ENCODE measurements around the gene DPYSL4. TPM values are rescaled to one million over a fixed set of nuclear protein-coding genes. Genes with fewer than 3 reads are reported as not detected.
A peak's percentile ranks its signal among the peaks of the same experiment; 100 is the strongest.

DPYSL4 gene
- polyA plus RNA-seq, 5 donors = 8.0 to 13.5 (median 12.4) TPM

DNA sequence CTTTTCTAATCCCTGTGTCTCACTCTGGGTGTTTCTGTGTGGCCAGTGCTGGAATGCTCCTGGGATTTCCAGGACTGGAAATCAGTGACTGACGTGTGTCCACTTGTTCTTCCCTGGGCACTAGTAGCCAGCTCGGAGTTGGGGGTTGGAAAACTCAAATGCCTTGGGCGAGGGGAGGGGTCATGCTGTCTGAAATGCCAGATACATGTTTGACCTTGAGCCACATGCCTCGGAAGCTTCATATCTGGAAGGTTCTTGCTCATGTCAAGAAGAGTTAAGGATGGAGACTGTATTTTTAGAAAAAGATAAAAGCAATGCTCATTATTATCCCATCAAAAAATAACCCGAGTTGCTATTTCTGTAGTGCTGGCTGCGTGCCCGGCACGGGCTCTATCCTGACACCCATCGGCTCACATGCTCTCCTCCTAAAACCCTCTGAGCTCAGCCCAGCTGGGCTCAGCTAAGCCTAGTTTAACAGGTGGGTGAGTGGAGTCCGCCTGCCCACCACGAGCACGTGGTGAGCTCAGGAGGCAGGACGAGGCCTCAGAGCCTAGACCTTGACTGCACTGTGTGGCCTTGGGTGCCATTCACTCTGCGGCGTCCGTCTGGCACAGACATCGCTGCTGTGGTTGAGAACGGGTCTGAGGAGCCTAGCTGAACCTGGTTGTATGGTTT, 6.4 kb downstream of the DPYSL4 start:
- DNase-seq = peak; percentile 59 to 61

DNA sequence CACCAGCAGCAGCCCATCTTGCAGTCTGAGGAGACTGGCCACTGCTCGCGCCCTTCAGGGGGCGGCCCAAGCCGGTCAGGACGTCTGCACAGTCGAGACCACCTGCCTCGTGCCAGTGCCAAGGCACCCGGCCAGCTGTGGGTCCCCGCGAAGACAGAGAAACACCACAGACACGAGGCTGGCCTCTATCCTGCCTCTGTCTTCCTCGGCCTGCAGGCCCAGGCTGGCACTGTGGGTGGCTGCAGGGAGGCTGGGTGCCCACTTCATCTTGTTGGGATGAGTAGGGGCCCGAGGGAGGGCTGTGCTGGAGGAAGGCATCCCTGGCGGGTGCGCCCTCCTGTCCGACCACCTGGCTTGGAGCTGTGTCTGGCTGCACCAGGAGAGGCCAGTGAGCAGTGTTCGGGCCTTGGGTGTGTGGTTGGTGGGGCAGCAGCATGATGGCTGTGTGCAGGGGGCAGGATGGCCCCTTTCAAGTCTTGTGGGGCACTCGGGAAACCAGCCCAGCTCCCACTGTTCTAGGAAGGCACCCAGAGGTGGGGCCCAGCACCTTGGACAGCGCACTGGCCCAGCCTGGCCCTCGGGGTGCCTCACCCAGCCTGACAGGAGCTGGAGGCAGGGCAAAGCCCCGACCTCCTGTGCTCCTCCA, 7.3 kb downstream of the DPYSL4 start:
- no peak for DNase-seq

DNA sequence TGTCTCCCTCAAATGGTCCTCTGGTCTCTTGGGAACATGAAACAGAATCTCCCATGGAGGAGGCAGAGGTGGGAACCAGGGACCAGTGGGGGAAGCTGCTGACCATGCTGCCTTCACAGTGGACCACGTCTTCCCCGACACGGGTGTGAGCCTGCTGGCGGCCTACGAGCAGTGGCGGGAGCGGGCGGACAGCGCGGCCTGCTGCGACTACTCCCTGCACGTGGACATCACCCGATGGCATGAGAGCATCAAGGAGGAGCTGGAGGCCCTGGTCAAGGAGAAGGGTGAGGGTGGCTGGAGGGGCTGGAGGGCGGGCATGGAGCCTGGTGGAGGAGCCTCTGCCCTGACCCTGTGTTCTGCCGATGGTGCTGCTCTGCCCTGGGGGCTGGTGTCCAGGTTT, 8.0 kb downstream of the DPYSL4 start:
- no peak for DNase-seq

DNA sequence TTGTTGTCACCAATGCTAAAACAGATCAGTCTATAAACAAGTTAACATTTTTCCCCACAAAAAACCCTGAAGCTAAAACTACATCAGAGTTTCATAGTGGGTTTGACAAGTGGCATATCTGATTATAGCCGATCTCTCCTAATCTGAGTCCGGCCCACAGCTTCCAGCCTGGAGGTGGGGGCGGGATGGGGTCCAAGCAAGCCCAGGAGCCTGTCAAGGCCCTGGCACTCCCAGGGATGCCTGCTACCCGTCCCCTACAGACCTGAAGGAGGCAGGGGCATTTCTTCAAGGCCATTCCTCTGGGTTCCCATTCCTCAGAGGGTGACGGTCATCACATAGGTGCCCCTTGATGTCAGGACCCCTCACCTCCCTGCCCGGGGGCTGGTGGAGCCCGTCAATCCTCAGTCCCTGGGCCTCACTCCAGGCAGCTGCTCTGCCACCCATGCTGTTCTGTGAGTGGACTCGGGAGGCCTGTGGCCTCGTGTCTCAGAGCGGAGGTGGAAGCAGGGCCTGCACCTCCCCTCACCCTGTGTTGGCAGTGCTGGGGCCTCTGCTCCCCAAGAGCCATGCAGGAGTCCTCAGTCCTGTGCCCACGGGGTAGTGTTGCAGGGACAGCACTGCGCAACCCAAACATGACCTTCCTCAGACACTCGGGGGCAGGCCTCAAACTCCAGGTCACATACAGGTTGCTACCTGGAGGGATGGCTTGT, 8.8 kb downstream of the DPYSL4 start:
- no peak for DNase-seq

DNA sequence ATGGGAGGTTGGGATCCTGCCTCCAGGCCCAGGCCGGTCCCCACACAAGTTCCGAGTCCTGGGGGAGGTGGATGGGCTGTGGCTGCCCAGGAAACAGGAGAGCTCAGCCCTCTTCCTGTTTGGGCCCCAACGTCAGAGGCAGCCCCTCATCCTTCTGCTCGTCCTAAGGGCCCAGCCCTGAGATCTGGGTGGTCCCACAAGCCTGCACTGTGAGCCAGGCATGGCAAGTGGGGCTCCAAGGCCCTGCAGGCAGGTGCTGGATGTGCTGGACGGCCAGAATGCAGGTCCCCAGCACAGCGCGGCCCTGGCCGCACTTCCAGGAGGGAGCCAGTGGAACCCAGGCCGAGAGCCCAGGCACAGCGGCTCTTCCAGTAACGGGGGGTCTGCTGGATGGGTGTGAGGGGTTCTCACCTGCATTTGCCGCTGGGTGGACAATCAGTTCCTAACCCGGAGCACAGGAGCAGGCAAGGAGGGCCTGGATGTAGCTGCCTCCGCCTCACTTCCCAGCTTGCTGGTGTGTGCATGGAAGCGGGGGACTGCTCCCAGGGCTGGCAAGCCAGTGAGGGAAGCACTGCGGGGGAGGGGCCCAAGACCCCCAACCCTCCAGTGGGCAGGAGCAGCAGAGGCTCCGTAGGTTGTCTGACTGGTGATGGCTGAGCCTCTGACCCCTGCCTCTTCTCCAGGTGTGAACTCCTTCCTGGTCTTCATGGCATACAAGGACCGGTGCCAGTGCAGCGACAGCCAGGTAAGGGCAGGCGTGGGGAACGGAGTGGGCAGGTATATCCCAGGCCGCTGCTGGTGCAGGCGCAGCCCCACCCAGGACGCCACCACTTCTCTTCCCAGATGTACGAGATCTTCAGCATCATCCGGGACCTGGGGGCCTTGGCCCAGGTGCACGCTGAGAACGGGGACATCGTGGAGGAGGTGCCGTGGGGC, 9.7 kb downstream of the DPYSL4 start:
- no peak for DNase-seq

DNA sequence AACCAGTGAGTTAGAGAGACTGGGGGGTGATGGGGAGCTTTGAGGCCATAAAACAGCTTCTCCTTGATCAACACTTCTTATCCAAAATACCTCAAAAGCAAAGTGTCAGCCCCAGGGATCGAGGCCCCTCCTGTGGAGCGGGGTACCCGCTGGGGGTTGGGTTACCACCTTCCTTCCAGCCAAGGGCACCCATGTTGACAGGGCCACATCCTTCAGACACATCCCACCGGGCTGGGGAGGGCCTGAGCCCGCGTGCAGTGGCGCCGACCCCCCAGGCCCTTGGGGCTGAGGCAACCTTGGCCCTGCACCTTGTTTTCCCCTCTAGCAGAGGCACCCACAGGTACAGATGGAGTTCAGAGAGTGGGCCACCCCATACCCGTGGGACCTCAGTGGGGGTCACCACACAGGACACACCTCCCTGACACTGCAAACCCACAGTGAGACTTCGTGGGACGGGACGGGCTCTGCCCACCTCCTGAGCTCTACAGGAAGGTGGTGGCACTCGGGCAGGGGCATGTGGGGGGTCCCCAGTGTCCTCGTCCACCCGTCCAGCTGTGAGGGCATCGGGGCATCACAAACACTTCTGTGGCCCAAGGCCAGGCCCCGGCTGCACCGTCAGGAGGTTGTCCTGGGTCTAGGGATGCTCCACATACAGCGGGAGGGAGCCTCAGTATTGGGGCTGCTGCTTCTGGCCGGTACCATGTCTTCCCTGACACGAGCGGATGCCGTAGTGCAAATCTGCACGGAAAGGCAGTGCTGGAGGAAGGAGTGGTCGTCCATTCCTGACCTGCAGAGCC, 10.7 kb downstream of the DPYSL4 start:
- no peak for DNase-seq

DNA sequence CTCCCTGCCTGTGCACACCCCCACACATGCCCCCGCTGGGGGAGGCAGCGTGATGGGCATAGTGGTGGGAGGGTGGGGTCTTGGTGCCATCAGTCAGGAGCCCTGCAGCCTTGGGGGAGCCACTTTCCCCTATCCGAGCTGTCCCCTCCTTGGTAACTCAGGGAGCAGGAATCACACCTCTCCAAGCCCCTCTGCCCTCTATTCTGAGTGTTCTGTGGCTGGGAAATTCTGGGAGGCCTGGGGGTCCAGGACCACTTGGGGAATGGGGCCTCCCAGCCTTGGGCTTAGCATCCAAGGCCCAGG, 11.3 kb downstream of the DPYSL4 start:
- no peak for DNase-seq

DNA sequence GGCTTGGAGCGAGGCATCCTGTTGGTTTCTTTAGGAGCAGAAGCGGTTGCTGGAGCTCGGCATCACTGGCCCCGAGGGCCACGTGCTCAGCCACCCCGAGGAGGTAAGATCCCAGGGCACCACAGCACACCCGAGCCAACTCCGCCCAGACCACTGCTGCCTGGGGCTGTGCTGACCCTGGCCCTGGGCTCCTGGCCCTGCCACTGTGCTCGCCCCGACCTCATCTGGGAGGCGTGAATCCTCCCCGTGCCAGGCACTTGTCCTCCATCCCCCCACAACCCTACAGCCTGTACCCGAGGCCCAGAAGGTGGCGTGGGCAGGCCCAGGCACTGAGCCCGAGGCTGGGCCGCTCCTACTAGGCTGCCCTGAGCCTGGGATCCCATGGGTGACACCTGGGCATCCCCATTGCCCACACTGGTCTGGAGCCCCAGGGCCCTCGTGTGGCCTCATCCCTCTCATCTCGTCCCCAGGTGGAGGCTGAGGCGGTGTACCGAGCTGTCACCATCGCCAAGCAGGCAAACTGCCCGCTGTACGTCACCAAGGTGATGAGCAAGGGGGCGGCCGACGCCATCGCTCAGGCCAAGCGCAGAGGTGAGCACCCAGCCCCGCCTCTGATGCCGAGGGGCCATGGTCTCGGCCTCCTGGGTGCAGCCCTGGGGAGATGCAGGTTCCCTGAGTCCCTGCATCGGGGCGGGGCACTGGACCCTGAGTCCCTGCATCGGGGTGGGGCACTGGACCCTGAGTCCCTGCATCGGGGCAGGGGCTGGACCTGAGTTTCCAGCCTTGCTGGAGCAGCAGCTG, 11.8 kb downstream of the DPYSL4 start:
- no peak for DNase-seq

DNA sequence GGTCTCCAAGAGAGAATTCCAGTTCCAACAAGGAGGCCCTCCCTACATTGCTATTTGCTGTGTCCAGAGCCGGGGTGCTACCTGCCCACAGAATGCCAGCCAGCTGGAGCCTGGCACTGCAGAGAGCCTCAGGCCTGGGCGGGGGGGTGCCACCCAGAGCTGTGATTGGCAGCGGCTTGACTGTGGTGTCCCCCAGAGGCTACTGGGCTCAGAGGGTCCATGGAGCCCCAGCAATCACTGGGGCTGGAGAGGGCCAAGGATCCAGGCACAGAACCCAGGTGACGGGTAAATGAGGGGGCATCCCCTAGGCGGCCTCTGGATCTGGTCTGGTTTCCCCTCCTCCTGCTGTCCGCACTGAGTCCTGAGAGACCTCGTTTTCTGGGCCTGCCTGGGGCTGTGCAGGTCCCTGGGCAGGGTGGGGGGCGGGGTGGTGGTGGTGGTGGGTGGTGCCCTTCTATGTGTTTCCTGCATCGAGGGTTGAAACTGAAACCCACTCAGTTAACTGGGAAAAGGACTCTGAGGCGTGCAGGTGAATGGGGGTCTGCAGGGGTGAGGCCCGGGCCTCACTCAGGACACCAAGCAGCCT, 12.6 kb downstream of the DPYSL4 start:
- no peak for DNase-seq

DNA sequence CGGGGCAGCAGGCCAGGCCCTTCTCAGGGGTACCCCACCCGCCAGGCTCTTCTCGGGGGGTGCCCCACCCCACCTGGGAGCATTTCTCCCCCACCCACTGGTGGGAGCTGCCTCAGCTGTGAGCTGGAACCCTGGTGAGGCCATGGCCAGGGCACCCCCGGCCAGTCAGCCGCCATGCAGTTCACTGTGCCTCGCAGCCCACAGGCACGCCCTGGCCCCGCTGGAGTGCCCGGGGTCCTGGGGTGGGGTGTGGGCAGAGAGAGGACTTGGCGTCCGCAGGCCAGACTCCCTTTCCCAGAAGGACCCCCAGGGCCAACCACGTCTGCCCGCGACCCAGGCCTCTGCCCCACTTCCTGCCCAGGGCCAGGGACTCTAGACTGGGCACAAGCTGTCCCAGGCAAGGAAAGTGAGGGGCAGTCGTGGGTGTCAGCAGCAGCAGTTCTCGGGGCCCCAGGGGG, 13.1 kb downstream of the DPYSL4 start:
- no peak for DNase-seq

DNA sequence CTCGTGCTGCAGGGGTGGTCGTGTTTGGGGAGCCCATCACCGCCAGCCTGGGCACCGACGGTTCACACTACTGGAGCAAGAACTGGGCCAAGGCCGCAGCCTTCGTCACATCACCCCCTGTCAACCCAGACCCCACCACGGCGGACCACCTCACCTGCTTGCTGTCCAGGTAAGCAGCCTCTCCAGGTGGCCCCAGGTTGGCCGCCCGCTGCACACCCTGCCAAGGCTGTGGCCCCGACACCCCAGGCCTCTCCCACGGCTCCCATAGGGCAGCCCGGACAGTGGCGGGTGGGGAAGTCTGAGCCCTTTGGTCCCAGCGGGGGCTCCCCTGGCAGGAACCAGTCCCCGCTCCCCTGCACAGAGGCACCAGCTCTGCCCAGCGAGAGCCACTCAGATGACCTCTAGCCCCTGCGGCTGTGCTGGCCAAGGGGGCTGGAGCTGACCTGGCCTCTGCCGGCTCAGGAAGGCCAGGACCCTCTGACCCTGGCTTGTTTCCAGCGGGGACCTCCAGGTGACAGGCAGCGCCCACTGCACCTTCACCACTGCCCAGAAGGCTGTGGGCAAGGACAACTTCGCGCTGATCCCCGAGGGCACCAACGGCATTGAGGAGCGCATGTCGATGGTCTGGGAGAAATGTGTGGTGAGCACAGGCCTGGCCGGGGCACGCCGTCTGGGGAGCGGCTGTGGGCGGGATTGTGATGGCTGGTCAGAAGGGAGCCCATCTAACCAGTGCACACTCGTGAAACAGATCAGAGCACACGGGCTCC, 13.8 kb downstream of the DPYSL4 start:
- DNase-seq = no peak

DNA sequence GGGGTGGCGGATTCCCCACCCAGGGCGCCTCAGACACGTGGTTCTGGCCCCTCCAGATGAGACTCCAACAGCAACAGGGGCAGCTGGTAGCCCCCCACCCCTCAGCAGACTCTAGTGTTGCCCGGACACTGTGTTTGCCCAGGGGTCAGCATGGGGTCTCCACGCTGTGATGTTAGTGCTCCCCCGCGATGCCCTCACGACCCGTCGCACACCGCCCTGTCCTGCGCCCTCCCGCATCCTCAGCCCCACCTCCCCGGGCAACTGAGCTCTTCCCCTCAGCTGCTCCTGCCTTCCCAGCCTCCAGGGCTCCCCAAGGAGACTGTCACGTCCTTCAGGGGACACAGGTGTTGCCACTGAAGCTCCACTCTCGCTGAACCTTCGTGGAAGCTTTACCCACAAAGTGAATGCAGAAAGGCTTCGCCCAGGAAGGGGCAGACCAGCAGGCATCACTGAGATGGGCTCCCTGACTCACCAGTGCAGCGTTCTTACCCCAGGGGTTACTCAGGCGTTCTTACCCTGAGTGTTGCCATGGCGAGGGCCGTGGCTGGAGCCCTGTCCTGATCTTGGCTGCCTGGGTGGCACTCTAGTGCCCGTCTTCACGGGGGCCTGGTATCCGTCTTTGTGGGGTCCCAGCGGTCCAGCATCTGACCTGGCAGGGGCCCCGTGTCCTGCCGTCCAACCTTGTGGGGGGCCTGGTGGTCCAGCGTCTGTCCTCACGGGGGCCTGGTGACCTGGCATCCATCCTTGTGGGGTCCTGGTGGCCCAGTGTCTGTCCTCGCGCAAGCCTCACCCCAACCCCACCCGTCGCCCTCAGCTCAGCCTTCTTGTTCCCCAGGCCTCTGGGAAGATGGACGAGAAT, 14.6 kb downstream of the DPYSL4 start:
- DNase-seq = no peak

DNA sequence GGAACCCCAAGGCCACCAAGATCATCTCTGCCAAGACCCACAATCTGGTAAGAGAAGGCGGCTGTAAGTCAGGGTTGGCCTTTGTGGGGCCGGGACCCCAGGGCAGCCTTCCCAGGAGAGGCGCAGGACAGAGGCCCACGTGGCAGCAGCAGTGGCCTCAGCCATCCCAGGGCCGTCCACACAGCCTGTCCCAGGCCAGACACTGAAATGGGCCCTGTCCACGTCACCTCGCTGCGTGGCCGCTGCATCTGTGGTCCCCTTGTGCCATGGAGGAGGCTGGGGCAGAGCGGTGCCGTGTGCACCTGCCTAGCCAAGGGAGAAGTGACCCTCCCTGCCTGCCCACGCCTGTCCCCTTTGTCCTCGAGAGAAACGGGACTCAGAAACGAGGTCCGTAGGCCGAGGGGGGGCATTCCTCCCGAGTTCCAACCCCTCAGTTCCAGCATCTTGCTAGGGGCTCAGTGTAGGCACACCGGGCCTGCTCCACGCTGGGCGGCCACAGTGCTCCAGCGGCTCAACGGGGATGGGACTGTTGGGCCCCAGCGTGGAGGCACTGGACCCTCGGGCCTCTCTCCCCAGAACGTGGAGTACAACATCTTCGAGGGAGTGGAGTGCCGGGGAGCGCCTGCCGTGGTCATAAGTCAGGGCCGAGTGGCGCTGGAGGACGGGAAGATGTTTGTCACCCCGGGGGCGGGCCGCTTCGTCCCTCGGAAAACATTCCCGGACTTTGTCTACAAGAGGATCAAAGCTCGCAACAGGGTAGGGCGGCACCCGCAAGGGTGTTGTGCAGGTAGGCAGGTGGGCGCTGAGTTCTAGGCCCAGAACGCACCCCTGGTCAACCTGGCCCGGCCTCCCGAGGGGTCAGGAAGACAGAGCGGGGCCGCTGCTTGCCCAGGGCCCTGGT, 15.6 kb downstream of the DPYSL4 start:
- no peak for DNase-seq

DNA sequence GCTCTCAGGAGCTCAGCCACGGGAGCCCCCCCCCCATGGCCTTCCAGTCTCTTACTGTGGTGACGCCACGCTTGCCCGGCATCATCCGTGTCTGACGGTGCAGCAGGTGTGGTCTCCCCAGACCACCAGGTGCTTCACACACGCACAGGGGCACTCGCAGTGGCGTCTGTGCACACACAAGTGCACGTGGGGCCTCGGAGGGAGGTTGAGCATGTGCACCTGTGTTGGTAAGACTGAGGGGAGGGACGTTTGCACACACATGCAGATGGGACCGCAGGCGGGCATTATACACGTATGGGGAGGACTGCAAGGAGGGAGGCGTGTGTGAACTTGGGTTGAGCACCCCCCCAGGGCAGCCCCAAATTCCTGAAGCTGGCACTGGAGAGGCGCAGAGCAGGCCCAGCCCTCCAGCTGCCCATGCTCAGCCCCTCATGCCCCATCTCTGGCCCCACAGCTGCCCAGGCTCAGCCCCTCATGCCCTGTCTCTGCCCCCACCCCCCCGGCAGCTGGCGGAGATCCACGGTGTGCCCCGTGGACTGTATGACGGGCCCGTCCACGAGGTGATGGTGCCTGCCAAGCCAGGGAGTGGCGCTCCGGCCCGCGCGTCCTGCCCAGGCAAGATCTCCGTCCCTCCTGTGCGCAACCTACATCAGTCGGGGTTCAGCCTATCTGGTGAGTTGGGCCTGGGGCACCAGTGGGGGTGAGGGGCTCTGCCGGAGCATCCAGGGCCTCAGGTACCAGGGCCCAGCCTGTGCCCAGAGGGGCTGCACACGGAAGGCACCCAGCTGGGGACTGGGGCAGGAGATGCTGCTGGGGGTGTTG, 16.7 kb downstream of the DPYSL4 start:
- DNase-seq = no peak

DNA sequence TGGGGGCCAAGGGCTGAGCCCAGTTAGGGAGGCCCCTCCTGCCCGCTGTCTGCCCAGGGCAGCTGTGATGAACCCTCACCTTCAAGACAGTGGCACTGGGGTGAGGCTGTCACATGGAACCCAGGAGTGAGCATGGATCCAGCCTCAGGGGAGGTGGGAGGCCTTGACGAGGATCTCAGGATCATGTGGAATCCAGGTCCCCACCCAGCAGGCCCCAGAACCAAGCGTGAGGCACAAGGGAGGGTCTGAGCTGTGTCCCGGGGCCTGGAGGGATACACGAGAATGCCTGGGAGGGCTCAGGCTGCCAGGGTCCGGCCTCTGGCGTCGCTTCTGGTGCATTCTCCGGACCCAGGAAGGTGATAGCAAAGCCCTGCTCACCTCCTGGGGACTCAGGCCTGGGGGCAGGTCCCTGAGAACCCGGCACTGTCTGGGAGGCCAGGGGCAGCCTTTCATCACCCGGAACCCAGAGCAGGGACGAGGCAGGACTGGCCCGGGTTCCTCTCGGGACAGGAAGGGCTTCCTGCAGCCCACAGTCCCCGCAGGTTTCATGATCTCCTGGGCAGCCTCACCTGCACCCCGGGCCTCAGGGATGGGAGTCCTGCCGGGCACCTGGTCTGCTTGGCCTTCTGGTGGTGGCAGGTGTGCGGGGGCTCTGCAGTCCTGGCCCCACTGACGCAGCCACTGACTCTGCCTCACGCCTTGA, 17.5 kb downstream of the DPYSL4 start:
- no peak for DNase-seq
